ENCODE data around the gene WASF1. TPM values are rescaled to one million over a fixed set of nuclear protein-coding genes. Genes with fewer than 3 reads are reported as not detected.

WASF1 gene
- total RNA-seq, 1 donor from 2014 or later: 0.53 TPM

DNA sequence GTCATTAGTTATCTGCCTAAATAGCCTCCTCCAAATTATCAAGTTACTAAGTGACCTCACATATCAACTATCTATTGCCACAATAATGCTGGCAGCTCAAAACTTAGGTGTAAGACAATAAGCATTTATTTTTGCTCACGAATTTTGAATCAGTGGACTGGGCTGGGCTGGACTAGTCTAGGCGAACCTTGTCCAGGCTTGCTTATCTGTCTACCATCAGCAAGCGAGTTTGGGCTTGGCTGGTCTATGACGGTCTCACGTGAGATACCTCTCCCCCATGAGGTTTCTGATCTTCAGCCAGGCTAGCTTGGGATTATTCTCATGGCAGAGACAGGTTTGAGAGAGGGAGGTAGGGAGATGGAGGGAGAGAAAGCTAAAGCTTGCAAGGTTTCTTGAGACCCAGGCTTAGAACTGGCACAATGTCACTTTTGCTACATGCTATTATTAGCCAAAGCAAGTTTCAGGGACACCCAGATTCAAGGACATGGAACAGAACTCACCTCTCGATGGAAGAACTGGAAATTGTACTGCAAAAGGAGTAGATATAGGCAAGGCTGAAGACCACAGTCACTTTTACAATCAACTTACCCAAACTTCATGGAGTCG lies 80.9 kb downstream of the WASF1 start:
- intact Hi-C loops (cut with DNase I): loop anchor here (5.0 to 10.0 kb wide), 2 partner anchors 84 to 316 kb away; partner anchors contain the start of genes CDC40 and DDO
- Histone ChIP-seq H3K4me1 (peaks cover 0 to 17% of the 10 kb centered on the region in 2 donors), H3K36me3 (peaks cover 0 to 8% of the 10 kb centered on the region in 2 donors), H3K27ac (peak overlapping the region in 1 of 2 donors; percentile 33), H3K9me3 (no peaks in the 10 kb centered on the region), H3K4me3 (no peak overlapping the region), H3K27me3 (no peaks in the 10 kb centered on the region)
- no peak for DNase-seq (ENCODE audit: low spot score in 2 of 2)
- no peak for TF ChIP-seq CTCF (IDR thresholded peaks at IDR 0.05)

DNA sequence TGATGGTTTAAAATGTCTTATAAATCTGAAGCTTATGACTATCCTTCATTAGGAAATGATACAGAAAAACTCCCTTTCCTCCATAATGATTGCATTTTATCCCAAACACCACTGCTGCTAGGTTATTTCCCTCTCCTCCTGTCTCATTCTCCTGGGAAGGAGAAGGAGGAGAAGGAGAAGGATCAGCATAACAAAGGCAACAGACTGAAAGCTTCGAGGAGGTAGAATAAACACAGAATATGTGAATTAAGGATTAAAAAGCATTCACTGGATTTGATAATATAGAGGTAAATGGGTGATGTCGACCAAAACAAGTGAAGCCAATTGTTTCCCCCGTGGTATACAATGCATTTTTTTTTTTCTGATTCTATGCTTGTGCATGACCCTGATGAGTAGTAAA lies 82.0 kb downstream of the WASF1 start:
- H3K27me3 ChIP-seq: no peaks in the 10 kb centered on the region
- intact Hi-C loops (cut with DNase I): loop anchor here (5.0 to 10.0 kb wide), 2 partner anchors 85 to 317 kb away; partner anchors contain the start of genes CDC40 and DDO
- peak overlapping the region; percentile 56 to 69 for H3K27ac ChIP-seq
- H3K36me3 ChIP-seq: peaks cover 0 to 8% of the 10 kb centered on the region in 2 donors
- no peak for DNase-seq (ENCODE audit: low spot score in 2 of 2)
- no peak for TF ChIP-seq CTCF (IDR thresholded peaks at IDR 0.05)
- no peaks in the 10 kb centered on the region for H3K9me3 ChIP-seq
- no peak overlapping the region for H3K4me3 ChIP-seq
- H3K4me1 ChIP-seq: peaks cover 0 to 17% of the 10 kb centered on the region in 2 donors

DNA sequence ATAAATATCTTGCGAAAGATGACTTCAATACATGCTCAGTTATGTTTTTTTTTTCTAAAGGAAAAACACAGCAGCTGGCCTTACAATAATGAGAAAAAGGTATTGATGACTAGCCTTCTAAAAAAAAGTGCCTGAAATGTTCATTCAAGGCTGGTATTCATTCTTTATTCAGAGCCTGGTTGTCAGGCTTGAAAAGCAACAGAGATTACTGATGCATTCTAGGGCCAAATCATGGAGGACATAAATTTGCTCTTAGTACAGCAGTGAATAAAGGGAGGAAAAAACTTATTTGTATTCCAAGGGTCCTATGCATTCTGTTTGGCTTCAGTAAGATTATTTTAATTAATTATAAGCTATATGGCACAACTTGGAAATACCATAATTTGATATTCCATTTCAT lies 83.5 kb downstream of the WASF1 start:
- H3K27ac ChIP-seq: peak overlapping the region; percentile 56 to 69
- no peak for TF ChIP-seq CTCF (IDR thresholded peaks at IDR 0.05)
- H3K9me3 ChIP-seq: no peaks in the 10 kb centered on the region
- intact Hi-C loops (cut with DNase I): loop anchor here (5.0 to 10.0 kb wide), 2 partner anchors 86 to 319 kb away; partner anchors contain the start of genes CDC40 and DDO
- no peak for DNase-seq (ENCODE audit: low spot score in 2 of 2)
- no peaks in the 10 kb centered on the region for H3K36me3 ChIP-seq
- H3K4me1 ChIP-seq: peaks cover 0 to 17% of the 10 kb centered on the region in 2 donors
- H3K27me3 ChIP-seq: no peaks in the 10 kb centered on the region
- H3K4me3 ChIP-seq: no peak overlapping the region

DNA sequence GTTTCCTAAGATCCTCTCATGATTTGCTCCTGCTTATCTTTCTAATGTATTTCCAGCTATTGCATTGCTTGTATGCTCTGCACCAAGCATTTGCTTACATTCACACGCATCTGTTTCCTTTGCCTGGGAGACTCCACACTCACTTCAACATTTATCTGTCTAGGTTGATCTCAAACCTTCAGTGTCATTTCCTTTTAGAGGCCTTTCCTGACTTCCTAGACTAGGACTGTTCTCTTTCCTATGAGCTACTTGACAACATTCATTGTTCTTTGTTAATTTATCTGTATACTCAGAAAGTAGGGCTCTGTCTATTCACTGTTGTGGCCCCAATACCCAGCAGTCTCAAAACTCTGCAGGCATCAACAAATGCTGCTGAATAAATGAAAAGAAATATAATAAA lies 84.4 kb downstream of the WASF1 start:
- intact Hi-C loops (cut with DNase I): loop anchor here (5.0 to 10.0 kb wide), 2 partner anchors 87 to 320 kb away; partner anchors contain the start of genes CDC40 and DDO
- TF ChIP-seq CTCF (IDR thresholded peaks at IDR 0.05): no peak

DNA sequence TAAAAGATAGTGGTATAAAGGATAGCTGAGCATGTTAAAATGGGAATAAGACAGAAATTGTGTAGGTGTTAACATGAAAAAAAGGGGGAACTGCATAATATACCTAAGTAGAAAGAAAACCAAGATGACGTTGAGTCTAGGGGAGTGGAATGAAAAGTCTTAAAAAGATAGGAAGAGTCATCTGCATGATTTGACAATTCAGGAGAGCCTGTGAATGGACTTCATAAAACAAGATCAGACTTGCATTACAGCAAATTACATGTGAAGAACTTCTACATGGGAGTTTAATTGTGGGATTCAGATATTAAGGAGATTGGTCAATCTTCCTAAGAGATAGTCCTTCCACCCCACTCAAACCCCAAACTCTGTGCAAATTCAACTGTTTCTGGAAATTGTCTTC lies 85.5 kb downstream of the WASF1 start:
- Histone ChIP-seq H3K27ac (no peak overlapping the region), H3K36me3 (no peaks in the 10 kb centered on the region), H3K9me3 (no peaks in the 10 kb centered on the region), H3K4me1 (peaks cover 0 to 17% of the 10 kb centered on the region in 2 donors), H3K4me3 (no peak overlapping the region), H3K27me3 (no peaks in the 10 kb centered on the region)
- intact Hi-C loops (cut with DNase I): loop anchor here (10.0 kb wide), 1 partner anchor 321 kb away; the partner anchor contains the start of gene DDO
- no peak for TF ChIP-seq CTCF (IDR thresholded peaks at IDR 0.05)
- no peak for DNase-seq (ENCODE audit: low spot score in 2 of 2)

More for the DNA sequence above, 84.4 kb downstream of the WASF1 start:
- Histone ChIP-seq H3K36me3 (no peaks in the 10 kb centered on the region), H3K4me3 (no peak overlapping the region), H3K27ac (no peak overlapping the region), H3K27me3 (no peaks in the 10 kb centered on the region), H3K9me3 (no peaks in the 10 kb centered on the region), H3K4me1 (peaks cover 0 to 17% of the 10 kb centered on the region in 2 donors)
- no peak for DNase-seq (ENCODE audit: low spot score in 2 of 2)
